Cardiac fibroblast (primary cell): ENCODE data around the gene ERFE.

Source experiments
- DNase-seq, 2 donors: peaks; one replicate each; pipeline versions ENCODE4 v3.0.0 to v3.0.0-alpha.2; 2010; ENCODE audit warnings: low read depth in 2 of 2
- H3K4me3 ChIP-seq, 2 donors: replicated peaks in 1 of 2; 1 replicate in 1 of 2; 2 replicates in 1 of 2; pipeline ENCODE4 v1.5.1; 2011; ENCODE audit warnings: low read depth in 2 of 2, low read length in 2 of 2, mild to moderate bottlenecking in 2 of 2, moderate library complexity in 1 of 2
- TF ChIP-seq, protein P1 (sequence below): IDR thresholded peaks from one replicate; pipeline ENCODE4 v1.5.1; 2011; ENCODE audit warnings: low read depth, mild to moderate bottlenecking, low read length, inconsistent platforms

The ERFE gene

DNA sequence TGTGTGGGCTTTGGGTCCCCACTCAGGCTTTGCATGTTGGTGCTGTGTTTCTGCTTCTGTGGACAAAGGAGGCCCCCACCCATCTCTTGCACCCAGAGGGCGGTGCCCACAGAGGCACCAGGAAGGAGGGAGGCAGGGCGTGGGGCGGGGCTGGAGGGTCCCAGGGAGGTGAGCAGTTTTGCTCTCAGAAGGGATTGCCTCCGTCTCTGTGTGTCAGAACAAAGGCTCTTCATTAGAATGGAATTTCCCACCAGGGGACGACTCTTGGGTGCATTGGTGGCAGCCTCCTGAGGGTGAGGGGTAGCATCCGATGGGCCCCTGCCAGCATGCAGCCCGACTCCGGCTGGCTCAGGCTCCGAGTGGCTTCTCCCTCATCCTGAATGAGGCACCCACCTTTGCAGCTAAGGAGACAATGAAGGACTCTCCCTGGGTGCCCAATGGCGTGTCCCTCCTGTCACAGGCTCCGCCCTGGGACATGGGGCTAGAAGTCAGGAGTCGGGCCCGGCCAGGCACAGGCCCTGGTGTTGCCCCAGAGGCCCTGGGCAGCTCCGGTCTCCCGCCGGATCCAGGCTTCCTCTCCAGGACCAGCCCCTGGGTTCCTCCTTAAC lies 7.0 kb upstream of the ERFE start:
- H3K4me3 ChIP-seq: no peak overlapping the region
- TF ChIP-seq, protein P1, sequence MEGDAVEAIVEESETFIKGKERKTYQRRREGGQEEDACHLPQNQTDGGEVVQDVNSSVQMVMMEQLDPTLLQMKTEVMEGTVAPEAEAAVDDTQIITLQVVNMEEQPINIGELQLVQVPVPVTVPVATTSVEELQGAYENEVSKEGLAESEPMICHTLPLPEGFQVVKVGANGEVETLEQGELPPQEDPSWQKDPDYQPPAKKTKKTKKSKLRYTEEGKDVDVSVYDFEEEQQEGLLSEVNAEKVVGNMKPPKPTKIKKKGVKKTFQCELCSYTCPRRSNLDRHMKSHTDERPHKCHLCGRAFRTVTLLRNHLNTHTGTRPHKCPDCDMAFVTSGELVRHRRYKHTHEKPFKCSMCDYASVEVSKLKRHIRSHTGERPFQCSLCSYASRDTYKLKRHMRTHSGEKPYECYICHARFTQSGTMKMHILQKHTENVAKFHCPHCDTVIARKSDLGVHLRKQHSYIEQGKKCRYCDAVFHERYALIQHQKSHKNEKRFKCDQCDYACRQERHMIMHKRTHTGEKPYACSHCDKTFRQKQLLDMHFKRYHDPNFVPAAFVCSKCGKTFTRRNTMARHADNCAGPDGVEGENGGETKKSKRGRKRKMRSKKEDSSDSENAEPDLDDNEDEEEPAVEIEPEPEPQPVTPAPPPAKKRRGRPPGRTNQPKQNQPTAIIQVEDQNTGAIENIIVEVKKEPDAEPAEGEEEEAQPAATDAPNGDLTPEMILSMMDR: no peak
- no peak for DNase-seq

DNA sequence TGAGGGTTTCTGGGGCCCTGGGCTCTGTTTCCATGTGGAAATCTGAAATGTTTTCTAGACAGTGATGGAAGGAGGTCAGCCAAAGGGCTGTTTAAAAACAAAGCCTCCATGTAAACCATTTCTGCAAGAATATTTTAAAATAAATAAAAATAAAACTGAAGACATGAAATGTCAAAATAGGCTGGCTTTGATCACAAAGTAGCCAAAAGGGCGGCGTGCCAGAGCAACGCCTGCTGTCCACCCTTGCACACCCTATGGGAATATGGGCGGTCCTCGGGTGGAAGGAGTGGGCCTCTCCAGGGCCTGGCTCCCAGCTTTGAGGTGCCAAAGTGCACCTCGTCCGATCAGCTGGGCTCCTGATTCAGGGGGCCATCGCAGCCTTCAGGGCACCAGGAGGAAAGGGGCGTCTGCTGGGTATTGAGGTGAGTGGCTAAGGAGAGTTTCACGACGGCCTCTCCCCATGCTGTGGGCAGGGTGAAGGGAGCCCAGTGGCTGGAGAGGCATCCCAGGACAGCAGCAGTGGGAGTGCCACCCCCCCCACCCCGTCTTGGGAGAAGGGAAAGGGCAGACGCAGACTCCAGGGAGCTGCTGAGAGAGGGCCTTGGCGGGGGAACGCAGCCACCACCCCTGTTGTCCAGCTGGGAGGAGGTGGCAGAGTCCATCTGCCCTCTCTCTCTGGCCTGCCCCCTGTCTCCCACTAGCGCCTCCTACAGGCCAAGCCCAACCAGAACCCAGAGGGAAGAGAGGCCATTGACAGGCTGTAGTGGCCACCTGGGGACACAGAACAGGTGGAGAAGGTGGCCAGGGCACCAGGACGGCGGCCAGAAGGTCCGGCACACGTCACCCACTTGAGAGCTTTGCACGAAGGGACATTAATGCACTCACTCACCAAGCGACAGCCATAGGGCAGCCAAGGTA lies 5.7 kb upstream of the ERFE start:
- no peak for DNase-seq
- TF ChIP-seq, protein P1: no peak
- no peak overlapping the region for H3K4me3 ChIP-seq

DNA sequence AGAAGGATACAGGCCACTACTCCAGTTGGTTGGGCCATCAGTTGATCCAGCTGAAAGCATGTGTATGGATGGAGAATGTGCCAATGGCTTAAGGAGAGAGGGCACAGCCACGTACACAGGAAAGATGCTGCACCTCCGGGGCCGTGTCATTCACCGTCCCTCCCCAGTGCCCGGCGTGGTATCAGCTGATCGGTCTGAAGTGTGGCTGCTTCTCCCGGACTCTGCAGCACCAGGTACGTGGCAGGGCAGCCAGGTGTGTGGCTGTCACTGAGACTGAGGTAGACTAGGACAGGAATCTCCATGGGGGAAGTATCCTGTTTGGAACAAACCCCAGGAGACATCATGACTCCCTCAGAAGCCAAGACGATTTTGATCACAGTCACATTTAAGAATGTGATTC lies 4.2 kb upstream of the ERFE start:
- TF ChIP-seq, protein P1: no peak
- no peak for DNase-seq
- H3K4me3 ChIP-seq: no peak overlapping the region

DNA sequence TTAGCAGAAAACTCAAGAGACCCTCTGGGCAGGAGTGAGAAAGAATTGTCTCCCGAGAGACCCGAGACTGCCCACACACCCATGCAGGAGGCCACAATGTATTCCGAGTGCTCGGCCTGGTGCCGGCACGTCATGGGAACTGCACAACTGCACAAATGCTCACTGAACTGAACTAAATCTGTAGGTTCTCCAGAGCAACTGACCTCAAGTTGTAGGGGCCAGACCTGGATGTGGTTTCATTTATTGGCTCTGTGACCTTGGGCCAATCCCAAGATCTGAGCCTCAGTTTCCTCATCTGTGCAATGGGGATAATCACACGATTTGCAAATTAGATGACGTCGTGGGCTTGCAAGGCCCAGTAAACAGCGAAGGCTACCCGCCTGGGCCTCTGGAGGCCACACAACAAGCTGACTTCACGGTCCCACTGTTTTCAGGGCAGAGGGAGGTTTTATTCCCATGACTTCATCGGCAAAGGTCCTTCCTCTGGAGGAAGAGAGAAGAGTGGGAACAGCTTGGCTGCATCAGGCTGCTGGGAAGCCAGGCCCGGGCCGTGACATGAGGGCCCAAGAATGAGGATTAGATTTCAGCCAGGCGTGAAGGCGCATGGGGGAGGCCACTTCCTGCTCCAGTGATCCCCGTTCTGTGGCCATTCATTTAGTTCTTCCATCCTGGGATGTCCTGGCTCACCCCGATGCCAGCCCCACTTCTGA lies 3.6 kb upstream of the ERFE start:
- DNase-seq: peak; percentile 78 to 85
- TF ChIP-seq, protein P1: no peak
- H3K4me3 ChIP-seq: no peak overlapping the region

DNA sequence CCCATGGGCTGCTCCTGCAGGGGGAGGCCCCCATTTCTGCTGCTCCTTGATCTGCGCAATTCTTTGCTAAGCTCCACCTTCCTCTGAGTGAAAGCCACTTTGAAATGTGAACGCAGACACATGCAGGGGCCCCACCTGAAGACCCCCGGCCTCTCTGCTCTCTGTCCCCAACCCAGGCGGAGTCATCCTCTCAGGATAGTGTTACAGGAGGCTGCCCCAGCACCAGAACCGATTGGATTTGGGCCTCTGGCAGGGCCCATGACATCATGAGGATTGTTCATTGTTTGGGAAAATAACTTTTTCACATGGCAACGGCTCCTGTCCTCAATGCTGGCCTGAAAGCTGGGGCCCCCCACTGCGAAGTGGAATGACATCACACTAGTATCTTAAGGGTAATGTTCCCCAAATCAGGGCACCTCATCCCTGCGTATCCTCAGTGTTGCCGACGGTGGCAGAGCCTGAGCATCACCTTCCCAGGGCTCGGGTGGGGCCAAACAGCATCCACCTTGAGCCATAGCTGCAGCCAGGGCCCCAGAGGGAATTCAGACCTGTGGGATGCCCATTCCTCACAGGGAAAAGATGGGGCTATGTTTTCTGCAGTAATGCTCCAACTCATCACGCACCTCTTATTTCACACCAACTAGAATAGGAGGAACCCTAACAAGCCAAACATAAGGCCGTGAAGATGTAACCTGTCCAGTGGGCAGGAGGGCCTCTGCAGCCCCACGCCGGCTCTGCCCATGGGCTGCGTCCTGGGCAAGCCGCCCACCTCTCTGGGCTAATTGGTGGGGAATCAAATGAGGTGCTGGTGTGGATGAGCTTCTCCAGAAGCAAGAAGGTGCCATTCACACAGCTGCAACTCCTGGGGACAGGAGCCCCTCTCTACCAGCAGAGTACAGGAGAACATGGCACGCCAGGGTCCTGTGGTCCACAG lies 2.7 kb upstream of the ERFE start:
- TF ChIP-seq, protein P1: no peak
- DNase-seq: peak; percentile 43 to 45
- H3K4me3 ChIP-seq: no peak overlapping the region

DNA sequence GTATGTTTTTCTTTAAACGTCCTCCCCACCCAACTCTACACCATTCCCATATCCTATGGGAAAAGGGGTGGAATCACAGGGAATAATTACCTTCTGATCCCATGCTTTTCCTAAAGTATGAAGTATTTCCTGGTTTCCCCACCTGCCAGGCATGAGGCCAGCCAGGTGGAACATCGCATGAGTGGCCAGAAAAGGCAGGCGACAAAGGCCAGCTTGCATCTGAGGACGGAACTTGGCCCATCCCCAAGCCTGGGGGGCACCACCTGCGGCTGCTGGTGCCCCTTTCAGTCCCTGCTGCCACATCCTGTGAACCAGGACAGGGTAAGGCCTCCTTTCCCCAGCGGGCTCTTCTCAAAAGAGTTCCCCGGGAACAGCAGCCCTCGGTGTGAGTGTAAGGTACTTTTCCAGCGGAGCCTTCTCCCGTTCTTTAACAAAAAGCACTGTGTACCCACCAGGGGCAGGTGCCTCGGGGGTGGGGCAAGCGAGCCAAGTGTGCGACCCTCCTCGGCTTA lies 1.2 kb upstream of the ERFE start:
- no peak overlapping the region for H3K4me3 ChIP-seq
- TF ChIP-seq, protein P1: no peak
- DNase-seq: no peak
